IMR-90 (cell line): ENCODE measurements around the gene FGF19. TPM values are rescaled to one million over a fixed set of nuclear protein-coding genes. Genes with fewer than 3 reads are reported as not detected.

Source experiments
- ATAC-seq: fragments of 200-7000 bp; cut with Tn5 transposase; 2 replicates; pipeline ENCODE4 v1.9.1; 2020; ENCODE audit warnings: low read depth, mild to moderate bottlenecking, moderate library complexity
- BruUV-seq: library from RNA; stranded (reverse); fragments of 400-500 nt; replicated peaks from 2 replicates; lab custom pipeline; 2021; lab: Mats Ljungman, UMichigan
- CTCF ChIA-PET: fragments of 300-600 bp; formaldehyde crosslinking; extraction: SDS; loops from one replicate; lab custom pipeline; 2021; ENCODE audit warnings: antibody characterized with exemption; lab: Yijun Ruan, JAX
- POLR2A ChIA-PET: fragments of 300-600 bp; sonication (Branson Sonifier 250); formaldehyde crosslinking; loops from one replicate; lab custom pipeline; 2022; ENCODE audit warnings: antibody characterized with exemption; ENCODE audit not compliant: unreplicated experiment; lab: Charles Lee
- DNase-seq: peaks from one replicate; pipeline ENCODE4 v3.0.0; 2013
- H2AFZ ChIP-seq: replicated peaks from 2 replicates; pipeline ENCODE3; 2013; ENCODE audit warnings: low read length, mild to moderate bottlenecking; ENCODE audit not compliant: poor library complexity
- H2AK5ac ChIP-seq: 2 replicates; pipeline ENCODE4 v1.6.1; 2013; ENCODE audit warnings: low read depth, low read length, inconsistent platforms
- H2AK9ac ChIP-seq: replicated peaks from 2 replicates; pipeline ENCODE3; 2013; ENCODE audit warnings: mild to moderate bottlenecking, low read depth, low read length, moderate library complexity; ENCODE audit not compliant: poor library complexity
- H2BK120ac ChIP-seq: 2 replicates; pipeline ENCODE4 v1.6.1; 2013; ENCODE audit warnings: low read depth, low read length, inconsistent platforms
- H2BK15ac ChIP-seq: 3 replicates; pipeline ENCODE4 v1.6.1; 2013; ENCODE audit warnings: low read depth, low read length, inconsistent platforms
- H2BK20ac ChIP-seq: 2 replicates; pipeline ENCODE4 v1.6.1; 2013; ENCODE audit warnings: low read depth, mild to moderate bottlenecking, inconsistent platforms, low read length, moderate library complexity
- H2BK5ac ChIP-seq: 2 replicates; pipeline ENCODE4 v1.6.1; 2013; ENCODE audit warnings: mild to moderate bottlenecking, low read depth, low read length, inconsistent platforms; ENCODE audit not compliant: poor library complexity, severe bottlenecking
- H3K14ac ChIP-seq: replicated peaks from 2 replicates; pipeline ENCODE4 v1.6.1; 2013; ENCODE audit warnings: low read depth, low read length, inconsistent platforms
- H3K18ac ChIP-seq: 2 replicates; pipeline ENCODE4 v1.6.1; 2013; ENCODE audit warnings: low read depth, low read length, control low read depth
- H3K23ac ChIP-seq: 2 replicates; pipeline ENCODE4 v1.6.1; 2013; ENCODE audit warnings: low read depth, low read length, inconsistent platforms
- H3K27ac ChIP-seq: 2 replicates; pipeline ENCODE4 v1.5.1; 2013; ENCODE audit warnings: mild to moderate bottlenecking, control low read depth, low read length; ENCODE audit not compliant: insufficient read depth
- H3K27me3 ChIP-seq: 2 replicates; pipeline ENCODE4 v1.6.1; 2013; ENCODE audit warnings: low read length; ENCODE audit not compliant: control insufficient read depth, insufficient read depth
- H3K36me3 ChIP-seq: 2 replicates; pipeline ENCODE4 v1.6.1; 2013; ENCODE audit warnings: low read length, mixed read lengths; ENCODE audit not compliant: control insufficient read depth, insufficient read depth
- H3K4ac ChIP-seq: 2 replicates; pipeline ENCODE4 v1.6.1; 2013; ENCODE audit warnings: low read depth, low read length, inconsistent platforms
- H3K4me1 ChIP-seq: 2 replicates; pipeline ENCODE4 v1.6.1; 2013; ENCODE audit warnings: low read length, mixed read lengths; ENCODE audit not compliant: control insufficient read depth, insufficient read depth
- H3K4me2 ChIP-seq: 2 replicates; pipeline ENCODE4 v1.6.1; 2013; ENCODE audit warnings: low read depth, mild to moderate bottlenecking, control low read depth, low read length, moderate library complexity
- H3K4me3 ChIP-seq: 2 replicates; pipeline ENCODE4 v1.5.1; 2013; ENCODE audit warnings: low read depth, mild to moderate bottlenecking, control low read depth, low read length, moderate library complexity; ENCODE audit not compliant: insufficient read depth
- H3K56ac ChIP-seq: 2 replicates; pipeline ENCODE4 v1.6.1; 2013; ENCODE audit warnings: low read length, inconsistent platforms; ENCODE audit not compliant: insufficient read depth; ENCODE audit errors: extremely low read depth
- H3K79me1 ChIP-seq, 2 experiments: 2 replicates each; pipeline ENCODE4 v1.6.1; 2013; ENCODE audit warnings: low read length in 2 of 2, inconsistent platforms in 1 of 2, low read depth in 1 of 2
- H3K9ac ChIP-seq: 2 replicates; pipeline ENCODE4 v1.6.1; 2013; ENCODE audit warnings: low read depth, low read length, control low read depth
- H3K9me1 ChIP-seq: 2 replicates; pipeline ENCODE4 v1.6.1; 2013; ENCODE audit warnings: low read length, inconsistent platforms; ENCODE audit not compliant: insufficient read depth
- H3K9me3 ChIP-seq: 2 replicates; pipeline ENCODE4 v1.6.1; 2013; ENCODE audit warnings: low read length; ENCODE audit not compliant: control insufficient read depth, insufficient read depth
- H4K20me1 ChIP-seq: 2 replicates; pipeline ENCODE4 v1.6.1; 2013; ENCODE audit warnings: low read length, inconsistent platforms; ENCODE audit not compliant: insufficient read depth
- H4K5ac ChIP-seq: 2 replicates; pipeline ENCODE4 v1.6.1; 2013; ENCODE audit warnings: mild to moderate bottlenecking, low read depth, low read length, control low read depth
- H4K8ac ChIP-seq, 2 experiments: 2 replicates each; pipeline ENCODE4 v1.6.1; 2013; ENCODE audit warnings: low read depth in 2 of 2, low read length in 2 of 2, control low read depth in 1 of 2, inconsistent platforms in 1 of 2
- H4K91ac ChIP-seq: 2 replicates; pipeline ENCODE4 v1.6.1; 2013; ENCODE audit warnings: low read depth, low read length, inconsistent platforms; ENCODE audit not compliant: insufficient read depth
- BHLHE40 ChIP-seq: fragments of 150-350 bp; IDR thresholded peaks from 2 replicates; pipeline ENCODE4 v1.6.1; 2016; ENCODE audit warnings: mild to moderate bottlenecking, low read depth, low read length
- CEBPB ChIP-seq: IDR thresholded peaks from 2 replicates; pipeline ENCODE4 v1.6.1; 2012; ENCODE audit warnings: low read depth, low read length, improper control_type of control experiment
- CHD1 ChIP-seq: IDR thresholded peaks from 2 replicates; pipeline ENCODE4 v1.6.1; 2012; ENCODE audit warnings: low read depth, low read length, improper control_type of control experiment
- CTCF ChIP-seq: conservative IDR thresholded peaks from 2 replicates; pipeline ENCODE4 v1.5.1; 2012; ENCODE audit warnings: mild to moderate bottlenecking, low read depth, low read length, improper control_type of control experiment
- ELK1 ChIP-seq: fragments of 150-350 bp; IDR thresholded peaks from 2 replicates; pipeline ENCODE4 v1.6.1; 2016; ENCODE audit warnings: low read depth, mild to moderate bottlenecking, low read length, moderate library complexity, borderline replicate concordance
- FOS ChIP-seq: fragments of 150-350 bp; IDR thresholded peaks from 2 replicates; pipeline ENCODE4 v1.6.1; 2016; ENCODE audit warnings: low read depth, low read length
- MAFK ChIP-seq: IDR thresholded peaks from 2 replicates; pipeline ENCODE4 v1.6.1; 2012; ENCODE audit warnings: low read depth, low read length, improper control_type of control experiment
- MAZ ChIP-seq: IDR thresholded peaks from 2 replicates; pipeline ENCODE4 v1.6.1; 2012; ENCODE audit warnings: low read depth, mild to moderate bottlenecking, low read length, improper control_type of control experiment, moderate library complexity, borderline replicate concordance
- MXI1 ChIP-seq: IDR thresholded peaks from 2 replicates; pipeline ENCODE4 v1.6.1; 2012; ENCODE audit warnings: low read depth, mild to moderate bottlenecking, low read length, moderate library complexity, borderline replicate concordance
- NFE2L2 ChIP-seq: fragments of 150-350 bp; IDR thresholded peaks from 2 replicates; pipeline ENCODE4 v1.6.1; 2016; ENCODE audit warnings: low read depth, mild to moderate bottlenecking, low read length
- POLR2A ChIP-seq: IDR thresholded peaks from 2 replicates; pipeline ENCODE4 v1.6.1; 2012; ENCODE audit warnings: mild to moderate bottlenecking, low read depth, low read length
- RAD21 ChIP-seq: IDR thresholded peaks from 2 replicates; pipeline ENCODE4 v1.6.1; 2012; ENCODE audit warnings: low read length, improper control_type of control experiment
- RCOR1 ChIP-seq: IDR thresholded peaks from 2 replicates; pipeline ENCODE4 v1.6.1; 2012; ENCODE audit warnings: mild to moderate bottlenecking, low read length, improper control_type of control experiment; ENCODE audit not compliant: insufficient replicate concordance
- RFX5 ChIP-seq: IDR thresholded peaks from 2 replicates; pipeline ENCODE4 v1.8.0; 2012; ENCODE audit warnings: low read depth, mild to moderate bottlenecking, low read length, moderate library complexity
- SMC3 ChIP-seq: fragments of 150-350 bp; IDR thresholded peaks from 2 replicates; pipeline ENCODE4 v1.6.1; 2016; ENCODE audit warnings: low read depth, mild to moderate bottlenecking, antibody characterized with exemption, low read length, moderate library complexity
- USF2 ChIP-seq: fragments of 150-350 bp; IDR thresholded peaks from 2 replicates; pipeline ENCODE4 v1.6.1; 2017; ENCODE audit warnings: mild to moderate bottlenecking, antibody characterized with exemption, low read length, low read depth
- WGBS, 2 experiments: methylation state at CpG; one replicate each; pipeline versions ENCODE4 v1.1.5 to v1.1.7; 2013; ENCODE audit warnings: missing lambda C conversion rate in 2 of 2; ENCODE audit not compliant: insufficient read length in 1 of 2; ENCODE audit errors: extremely low coverage in 2 of 2; 5-methylcytosine and 5-hydroxymethylcytosine counted together
- dilution Hi-C: fragments of 300-500 bp; cut with HindIII; formaldehyde crosslinking; loops from one replicate; pipeline ENCODE4 v1.14.3; 2018; ENCODE audit warnings: low sequenced_read_pairs; ENCODE audit not compliant: unreplicated experiment
- in situ Hi-C: fragments of 300-500 bp; cut with MboI; formaldehyde crosslinking; loops from 3 replicates; pipeline ENCODE4 v1.14.3; 2019; ENCODE audit warnings: low sequenced_read_pairs, inconsistent platforms, mixed read lengths
- intact Hi-C: fragments of 100-400 bp; cut with micrococcal nuclease; formaldehyde crosslinking; loops from 2 replicates; pipeline ENCODE4 v1.10.0; 2022
- polyA plus RNA-seq, 3 experiments: library from polyadenylated mRNA; depleted of rRNA; stranded (reverse); fragments of >200 nt; gene quantifications; 2 replicates each; pipeline ENCODE4 v1.2.3, GENCODE V29; 2012; ENCODE audit warnings: low replicate concordance in 1 of 3
- total RNA-seq: library from RNA; depleted of rRNA; stranded (reverse); fragments of >200 nt; gene quantifications from 2 replicates; pipeline ENCODE4 v1.2.3, GENCODE V29; 2012

The FGF19 gene
- total and polyA plus RNA-seq, 2 of the 4 experiments (the other 2 are of a cell fraction): not detected

- 65% methylated on average over 5 of the region's 8 CpGs; no CpG with 5 or more reads in 1 of the 2 experiments for WGBS, 2 experiments
Measured at GRCh38 chr11:69718912-69719311, 15.1 kb upstream of the FGF19 start.

More at GRCh38 chr11:69718912-69719311, 15.1 kb upstream of the FGF19 start:
- dilution Hi-C loops (no loop called here), intact Hi-C loops (no loop called here), in situ Hi-C loops (loop anchor here (10.0 kb wide), 1 partner anchor 476 kb away; no protein-coding TSS in a partner anchor)
- no peak overlapping the region for H3K27ac ChIP-seq
- H4K20me1 ChIP-seq: no peaks in the 10 kb centered on the region
- no peak overlapping the region for H3K23ac ChIP-seq
- H2BK20ac ChIP-seq: no peak overlapping the region
- ATAC-seq (no peak), DNase-seq (no peak)
- H2AK9ac ChIP-seq: no peak overlapping the region
- H4K91ac ChIP-seq: no peak overlapping the region
- no peak overlapping the region for H3K9ac ChIP-seq
- no peak overlapping the region for H2BK5ac ChIP-seq
- H3K9me1 ChIP-seq: no peaks in the 10 kb centered on the region
- no peak overlapping the region for H3K4me3 ChIP-seq
- no TSS peak for BruUV-seq
- no peak overlapping the region for H4K8ac ChIP-seq
- no peak overlapping the region for H3K4me2 ChIP-seq
- H3K36me3 ChIP-seq: no peaks in the 10 kb centered on the region
- H2AFZ ChIP-seq: no peak overlapping the region
- no peaks in the 10 kb centered on the region for H3K79me1 ChIP-seq
- no peak overlapping the region for H3K18ac ChIP-seq
- no peak overlapping the region for H2BK120ac ChIP-seq
- no peak overlapping the region for H2BK15ac ChIP-seq
- H2AK5ac ChIP-seq: no peak overlapping the region
- H3K14ac ChIP-seq: no peak overlapping the region
- H3K4me1 ChIP-seq: no peaks in the 10 kb centered on the region
- H3K4ac ChIP-seq: no peak overlapping the region
- ChIA-PET POLR2A (no interaction called here), CTCF (interaction anchor here (0.6 to 1.9 kb wide), 3 partner anchors 46 to 91 kb away, joined by 3 to 6 read pairs (median 3); no protein-coding TSS in a partner anchor)
- H3K56ac ChIP-seq: no peak overlapping the region
- no peak for TF ChIP-seq CEBPB
- no peak for TF ChIP-seq FOS
- no peak for TF ChIP-seq BHLHE40
- TF ChIP-seq RAD21: no peak
- TF ChIP-seq MAZ: no peak
- TF ChIP-seq NFE2L2: no peak
- no peak for TF ChIP-seq CTCF
- TF ChIP-seq RCOR1: no peak
- no peak for TF ChIP-seq CHD1
- TF ChIP-seq MAFK: no peak
- TF ChIP-seq USF2: no peak
- no peak for TF ChIP-seq POLR2A
- TF ChIP-seq SMC3: no peak
- no peak for TF ChIP-seq MXI1
- TF ChIP-seq RFX5: no peak
- TF ChIP-seq ELK1: no peak
- no peak overlapping the region for H4K5ac ChIP-seq
- H3K9me3 ChIP-seq: no peaks in the 10 kb centered on the region
- peaks cover 75% of the 10 kb centered on the region for H3K27me3 ChIP-seq
